ENCODE data around the gene MAST2.
"Not testable (repeated sequence)": the region's sequence is repeated elsewhere in the genome, so short reads cannot be mapped to it uniquely, and the experiment has no call there.

MAST2 gene

GRCh38 chr1:45949462-45949861, 146.1 kb downstream of the MAST2 start:
- not testable (repeated sequence) for DNase-seq

DNA sequence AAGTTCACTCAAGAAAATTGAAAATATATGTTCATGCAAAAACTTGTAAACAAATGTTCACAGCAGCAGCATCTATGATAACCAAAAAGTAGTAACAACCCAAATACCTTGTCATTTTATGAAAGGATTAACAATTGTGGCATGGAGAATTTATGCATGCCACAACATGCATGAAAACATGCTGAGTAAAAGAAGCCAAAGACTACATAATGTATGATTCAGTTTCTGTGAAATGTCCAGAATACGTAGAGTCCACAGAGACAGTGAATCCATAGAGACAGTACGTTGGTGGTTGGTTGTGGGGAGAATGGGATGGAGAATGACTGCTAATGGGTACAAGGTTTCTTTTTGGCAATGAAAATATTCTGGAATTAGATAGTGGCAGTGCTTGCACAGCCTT, 148.7 kb downstream of the MAST2 start:
- no peak for DNase-seq

GRCh38 chr1:45953934-45954847, 150.8 kb downstream of the MAST2 start:
- DNase-seq = peak; percentile 38

DNA sequence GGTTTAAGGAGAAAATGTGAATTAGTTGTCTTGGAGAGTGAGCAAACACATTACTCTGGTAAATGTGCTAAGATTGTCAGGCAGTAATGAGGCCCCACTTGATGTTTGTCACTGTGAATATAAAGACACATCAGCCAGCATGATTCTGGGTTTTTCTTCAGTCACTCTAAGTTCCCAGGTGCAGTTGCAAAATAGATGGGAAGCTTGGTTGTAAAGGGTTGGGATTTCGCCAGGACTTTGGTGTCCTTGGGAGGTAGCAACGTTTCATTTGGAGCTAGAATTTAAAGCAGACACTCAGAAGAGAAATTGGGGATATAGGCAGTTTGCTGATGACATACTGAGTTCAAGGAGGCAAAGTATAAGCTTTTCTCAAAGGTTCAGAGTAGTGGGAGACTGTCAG, 154.3 kb downstream of the MAST2 start:
- no peak for DNase-seq

DNA sequence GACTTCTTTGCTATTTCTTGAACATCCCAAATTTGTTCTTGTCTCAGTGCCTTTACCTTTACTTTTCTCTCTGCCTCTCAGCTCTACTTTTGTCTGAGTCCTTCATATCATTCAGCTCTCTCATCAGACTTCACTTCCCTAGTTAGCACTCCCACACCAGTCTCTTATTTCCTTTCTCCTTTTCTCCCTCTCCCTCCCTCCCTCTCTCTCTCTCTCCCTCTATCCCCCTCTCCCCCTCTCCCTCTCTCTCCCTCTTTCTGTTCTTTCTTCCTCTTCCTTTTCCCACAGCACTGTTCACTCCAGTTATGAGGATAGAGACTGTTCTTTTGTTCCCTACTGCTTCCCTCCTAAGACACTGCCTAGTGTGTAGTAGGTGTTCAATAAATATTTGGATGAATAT, 154.9 kb downstream of the MAST2 start:
- DNase-seq = no peak

- DNase-seq = no peak
Measured at GRCh38 chr1:45960930-45961715, 157.7 kb downstream of the MAST2 start.

GRCh38 chr1:45961936-45962335, 158.5 kb downstream of the MAST2 start:
- DNase-seq = not testable (repeated sequence)

DNA sequence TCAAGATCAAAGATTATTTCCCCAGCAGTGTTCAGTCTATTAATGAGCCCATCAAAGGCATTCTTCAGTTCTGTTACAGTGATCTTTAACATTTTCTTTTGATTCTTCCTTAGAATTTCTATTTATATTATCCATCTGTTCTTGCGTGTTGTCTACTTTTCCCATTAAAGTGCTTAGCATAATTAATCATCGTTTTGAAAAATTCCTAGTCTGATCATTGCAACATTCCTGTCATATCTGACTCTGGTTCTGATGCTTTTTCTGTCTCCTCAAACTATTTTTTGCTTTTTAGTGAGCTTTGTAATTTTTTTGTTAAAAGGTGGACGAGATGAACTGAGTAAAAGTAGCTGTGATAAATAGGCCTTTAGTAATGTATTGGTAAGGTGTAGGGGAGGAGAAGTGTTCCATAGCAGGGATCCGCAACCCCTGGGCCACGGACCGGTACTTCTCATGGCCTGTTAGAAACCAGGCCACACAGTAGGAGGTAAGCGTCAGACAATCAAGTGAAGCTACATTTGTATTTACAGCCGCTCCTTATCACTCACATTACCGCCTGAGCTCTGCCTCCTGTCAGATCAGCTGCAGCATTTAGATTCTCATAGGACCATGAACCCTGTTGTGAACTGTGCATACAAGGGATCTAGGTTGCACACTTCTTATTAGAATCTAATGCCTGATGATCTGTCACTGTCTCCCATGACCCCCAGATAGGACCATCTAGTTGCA, 165.7 kb downstream of the MAST2 start:
- no peak for DNase-seq

- DNase-seq = no peak
Measured at GRCh38 chr1:45969866-45970265, 166.5 kb downstream of the MAST2 start.

- DNase-seq = no peak
Measured at GRCh38 chr1:45971335-45971734, 167.9 kb downstream of the MAST2 start.

GRCh38 chr1:45971922-45972531, 168.6 kb downstream of the MAST2 start:
- DNase-seq = no peak

DNA sequence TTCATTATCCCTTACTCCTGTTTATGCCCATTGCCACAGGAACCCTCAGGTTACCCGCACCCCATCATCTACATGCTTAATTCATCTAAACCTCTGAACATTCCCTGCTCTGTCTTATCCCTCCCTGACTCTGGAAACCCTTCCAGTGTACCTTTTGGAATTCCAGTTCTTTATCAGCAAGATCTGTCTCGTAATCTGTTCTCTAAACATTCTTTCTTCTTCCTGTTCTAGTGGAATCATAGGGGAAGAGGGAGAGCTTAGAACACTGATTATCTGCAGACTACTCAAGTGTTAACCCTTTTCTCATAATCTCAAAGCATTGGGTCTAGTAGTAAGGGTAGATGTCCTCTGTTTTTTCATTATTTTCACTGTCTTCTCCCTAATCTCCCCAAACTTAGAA, 169.2 kb downstream of the MAST2 start:
- DNase-seq = no peak

DNA sequence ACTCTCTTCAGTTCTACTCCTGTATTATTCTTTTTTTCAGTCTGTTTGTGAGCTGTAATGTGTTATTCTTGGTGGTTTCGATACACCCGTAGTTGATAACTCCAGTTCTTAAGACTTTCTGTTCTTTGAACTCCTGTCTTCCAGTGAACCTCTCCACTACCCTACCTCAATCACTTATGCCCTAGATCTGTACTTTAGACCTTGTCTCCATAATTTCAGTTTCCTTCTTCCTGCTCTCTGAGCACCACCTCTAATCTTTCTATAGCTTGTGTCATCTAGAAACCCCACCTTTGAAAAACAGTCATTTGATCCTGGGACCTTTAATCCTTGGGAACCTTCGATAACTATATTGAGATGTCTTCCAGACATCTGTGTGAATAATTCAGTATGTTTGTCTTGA, 169.7 kb downstream of the MAST2 start:
- DNase-seq = no peak

- DNase-seq = no peak
Measured at GRCh38 chr1:45974541-45975269, 171.3 kb downstream of the MAST2 start.

DNA sequence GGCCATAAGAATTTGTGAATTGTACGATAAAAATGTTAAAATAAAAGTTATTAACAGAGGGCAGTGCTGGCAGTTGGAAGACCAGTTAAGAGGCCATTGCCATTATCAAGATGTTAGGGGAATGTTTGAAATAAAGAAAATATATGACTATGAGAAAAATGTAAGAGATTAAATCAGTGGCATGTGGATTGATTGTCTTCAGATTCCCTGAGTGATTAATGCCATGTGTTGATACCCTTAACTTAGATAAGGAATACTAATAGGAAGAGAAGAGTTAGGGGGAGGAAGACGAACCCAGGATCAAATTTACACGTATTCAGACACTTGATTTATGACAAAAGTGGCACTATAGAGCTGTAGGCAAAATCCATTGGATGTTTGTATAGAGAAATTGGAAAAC, 173.2 kb downstream of the MAST2 start:
- no peak for DNase-seq

DNA sequence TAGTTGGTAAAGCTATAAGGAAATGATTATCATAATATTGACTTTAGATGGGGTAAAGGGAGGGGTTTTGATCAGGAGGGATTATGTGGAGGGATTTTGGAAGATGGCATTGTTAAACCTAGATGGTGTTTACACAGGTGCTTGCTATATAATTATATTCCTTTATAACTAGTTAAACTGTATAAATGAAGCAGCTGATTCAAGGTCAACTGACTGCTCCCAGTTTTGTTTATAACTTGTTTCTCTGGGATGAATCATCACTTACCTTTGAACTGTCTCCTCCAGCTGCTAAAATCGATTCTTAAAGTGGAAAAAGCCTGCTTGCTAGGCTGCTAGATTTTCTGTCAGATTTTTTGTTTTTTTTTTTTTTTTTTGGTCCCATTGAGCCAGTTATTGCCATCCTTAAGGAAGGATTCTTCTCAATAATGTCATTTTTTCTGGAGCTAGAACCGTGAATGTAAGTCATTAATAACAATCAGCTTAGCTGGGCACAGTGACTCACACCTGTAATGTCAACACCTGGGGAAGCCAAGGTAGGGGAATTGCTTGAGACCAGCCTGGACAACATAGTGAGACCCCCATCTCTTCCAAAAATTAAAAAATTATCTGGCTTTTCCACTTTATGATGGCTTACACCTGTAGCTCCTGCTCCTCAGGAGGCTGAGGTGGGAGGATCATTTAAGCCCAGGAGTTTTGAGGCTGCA, 175.8 kb downstream of the MAST2 start:
- no peak for DNase-seq

GRCh38 chr1:45979778-45980176, 176.4 kb downstream of the MAST2 start:
- DNase-seq = no peak

- DNase-seq = no peak
Measured at GRCh38 chr1:45982359-45982758, 178.9 kb downstream of the MAST2 start.

DNA sequence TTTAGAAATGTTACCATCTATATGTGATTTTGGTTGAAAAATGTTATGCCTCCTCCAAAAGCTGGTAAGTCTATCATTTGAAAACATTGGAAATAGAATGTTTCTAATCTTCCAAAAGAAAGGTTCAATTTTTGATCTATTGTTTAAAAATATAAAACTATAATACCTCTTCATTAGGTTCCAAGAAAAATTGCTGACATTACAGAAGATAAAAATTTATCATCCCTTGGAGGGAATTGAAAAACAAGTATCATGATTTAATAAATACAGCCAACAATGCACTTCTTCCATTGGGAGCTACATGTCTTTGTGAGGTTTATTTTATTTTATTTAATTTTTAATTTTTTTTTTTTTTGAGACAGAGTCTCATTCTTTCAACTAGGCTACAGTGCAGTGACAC, 180.6 kb downstream of the MAST2 start:
- DNase-seq = no peak

GRCh38 chr1:45987204-45987603, 183.8 kb downstream of the MAST2 start:
- DNase-seq = no peak

DNA sequence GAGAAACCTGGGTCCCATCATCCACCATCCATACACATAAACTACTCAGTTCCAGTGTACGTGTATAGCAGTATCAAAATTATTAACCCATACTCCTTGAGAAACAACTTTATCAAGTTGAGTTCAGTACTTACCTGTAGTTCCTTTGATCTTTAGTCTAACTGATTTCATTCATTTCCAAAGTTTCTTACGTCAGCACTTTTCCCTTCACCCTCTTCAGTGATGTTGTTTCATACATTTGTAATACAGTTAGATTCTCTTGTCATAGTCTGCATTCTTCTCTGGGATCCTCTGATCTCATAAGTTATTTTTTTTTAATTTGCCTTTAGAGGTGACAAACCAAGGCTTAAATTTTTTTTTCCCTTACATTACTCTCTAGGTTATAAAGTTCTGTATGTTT, 185.8 kb downstream of the MAST2 start:
- DNase-seq = no peak

DNA sequence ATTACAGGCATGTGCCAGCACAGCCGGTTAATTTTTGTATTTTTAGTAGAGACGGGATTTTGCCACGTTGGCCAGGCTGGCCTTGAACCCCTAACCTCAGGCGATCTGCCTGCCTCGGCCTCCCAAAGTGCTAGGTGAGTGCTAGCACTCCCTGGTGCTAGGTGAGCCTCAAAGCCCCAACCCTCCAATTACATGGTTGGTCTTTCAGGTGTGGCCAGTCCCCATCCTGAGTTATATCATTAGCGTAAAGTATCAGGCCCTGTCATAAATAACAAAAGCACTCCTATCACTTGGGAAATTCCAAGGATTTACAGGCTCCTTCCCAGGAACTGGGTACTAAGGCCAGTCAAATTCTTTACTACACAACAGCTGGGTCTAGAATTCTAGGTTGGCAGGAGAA, 191.0 kb downstream of the MAST2 start:
- DNase-seq = no peak

Measured in amniotic stem cell (primary cell).